GM12891 (cell line): ENCODE results near the gene ZSWIM6.

Experiments
- POLR2A ChIP-seq: IDR thresholded peaks from 2 replicates; pipeline ENCODE4 v1.6.1; 2011; ENCODE audit warnings: low read depth, low read length, control low read depth
- POLR2AphosphoS5 ChIP-seq: IDR thresholded peaks from 2 replicates; pipeline ENCODE4 v1.6.1; 2011; ENCODE audit warnings: low read depth, low read length, control low read depth
- TAF1 ChIP-seq: IDR thresholded peaks from 2 replicates; pipeline ENCODE4 v1.6.1; 2011; ENCODE audit warnings: low read depth, low read length, control low read depth

GRCh38 chr5:61283471-61283870, 48.6 kb upstream of the ZSWIM6 start:
- TF ChIP-seq POLR2AphosphoS5 (no peak), POLR2A (no peak), TAF1 (no peak)
